Right lobe of liver (tissue), 6 donors: ENCODE results near the gene FAM240B. TPM values are rescaled to one million over a fixed set of nuclear protein-coding genes. Genes with fewer than 3 reads are reported as not detected.

Experiments
- ATAC-seq, 4 donors: fragments of 200-7000 bp; cut with Tn5 transposase; one replicate each; pipeline ENCODE4 v1.9.1; 2020; ENCODE audit warnings: mild to moderate bottlenecking in 4 of 4, moderate library complexity in 4 of 4
- DNase-seq, 3 donors: peaks; one replicate each; pipeline ENCODE4 v3.0.0-alpha.2; 2020
- H3K27ac ChIP-seq, 3 donors: fragments of 200-600 bp; one replicate each; pipeline ENCODE4 v1.8.0; 2022
- H3K27me3 ChIP-seq, 2 donors: fragments of 200-600 bp; one replicate each; pipeline ENCODE4 v1.8.0; 2022
- H3K36me3 ChIP-seq, 4 donors: fragments of 200-600 bp; sonication (generic) in 1 of 4; one replicate each; pipeline versions ENCODE4 v1.5.1 to v1.8.0; 2017 to 2022; ENCODE audit warnings: control low read depth in 1 of 4
- H3K4me1 ChIP-seq, 4 donors: fragments of 200-600 bp; sonication (generic) in 1 of 4; one replicate each; pipeline versions ENCODE4 v1.5.1 to v1.8.0; 2017 to 2022; ENCODE audit warnings: control low read depth in 1 of 4
- H3K4me3 ChIP-seq, 3 donors: fragments of 200-600 bp; one replicate each; pipeline ENCODE4 v1.8.0; 2022
- H3K9me3 ChIP-seq, 4 donors: fragments of 200-600 bp; sonication (generic) in 1 of 4; one replicate each; pipeline versions ENCODE4 v1.5.1 to v1.8.0; 2017 to 2022; ENCODE audit warnings: control low read depth in 1 of 4
- POLR2A ChIP-seq: fragments of 450-650 bp; IDR thresholded peaks from one replicate; pipeline ENCODE4 v1.6.1; 2017; ENCODE audit warnings: antibody characterized with exemption, mild to moderate bottlenecking
- WGBS: methylation state at CpG from one replicate; pipeline ENCODE4 v1.1.6; 2018; ENCODE audit warnings: low coverage, low lambda C conversion rate; ENCODE audit not compliant: insufficient coverage; ENCODE audit errors: missing lambda C conversion rate; 5-methylcytosine and 5-hydroxymethylcytosine counted together
- intact Hi-C, 2 donors: fragments of 100-400 bp; cut with DNase I; formaldehyde crosslinking; loops; one replicate each; pipeline versions ENCODE4 v1.11.2 to v1.14.1; 2022
- total RNA-seq, 6 experiments: library from RNA; depleted of rRNA in 2 of 6; stranded (reverse); fragments of >200 nt in 2 of 6; fragmentation: NEBNext Ultra II Directional in 3 of 6; extraction: Animal tissue kit (Norgen Biotek cat#: 25700) in 3 of 6; gene quantifications; one replicate each; pipeline versions ENCODE4 v1.1.0 to v1.2.4, GENCODE V29; 2016 to 2023
- TF ChIP-seq, protein P1 (sequence below), 4 donors: fragments of 200-600 bp in 3 of 4; fragments of 450-650 bp in 1 of 4; IDR thresholded peaks; one replicate each; pipeline versions ENCODE4 v1.5.1 to v1.8.0; 2016 to 2022; ENCODE audit warnings: antibody characterized with exemption in 4 of 4, mild to moderate bottlenecking in 2 of 4
- donor health status: DM: no; HTN: yes; CAD: no.
- donor health status: DM: no; HTN: no; CAD: no.
- donor health status: DM: no; HTN: no; CAD: no.
- donor health status: DM: no; HTN: yes; CAD: no.
- donor health status: DM: no; HTN: yes; CAD: no.

Gene FAM240B
- total RNA-seq, 6 experiments from 2014 or later = not detected

DNA sequence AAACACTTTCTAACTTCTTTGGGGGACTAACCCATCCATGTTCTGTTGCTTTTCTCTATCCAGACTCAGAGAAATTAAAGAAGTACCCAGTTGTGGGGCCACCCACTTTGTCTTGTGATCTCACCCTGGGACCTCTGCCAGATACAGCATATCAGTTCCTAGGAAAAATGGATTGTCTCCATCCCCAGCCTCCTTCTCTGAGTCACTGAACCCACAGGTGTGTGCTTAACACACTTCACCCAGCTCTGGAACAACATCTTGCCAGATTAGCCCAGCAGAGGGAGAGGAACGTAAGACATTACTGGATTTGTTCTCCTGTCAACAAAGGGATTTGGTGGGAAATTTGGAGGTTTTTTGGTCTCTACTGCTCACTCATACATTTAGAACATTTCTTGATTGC, 19.2 kb downstream of the FAM240B start:
- ATAC-seq = no peak
- no peak for TF ChIP-seq POLR2A
- TF ChIP-seq, protein P1, sequence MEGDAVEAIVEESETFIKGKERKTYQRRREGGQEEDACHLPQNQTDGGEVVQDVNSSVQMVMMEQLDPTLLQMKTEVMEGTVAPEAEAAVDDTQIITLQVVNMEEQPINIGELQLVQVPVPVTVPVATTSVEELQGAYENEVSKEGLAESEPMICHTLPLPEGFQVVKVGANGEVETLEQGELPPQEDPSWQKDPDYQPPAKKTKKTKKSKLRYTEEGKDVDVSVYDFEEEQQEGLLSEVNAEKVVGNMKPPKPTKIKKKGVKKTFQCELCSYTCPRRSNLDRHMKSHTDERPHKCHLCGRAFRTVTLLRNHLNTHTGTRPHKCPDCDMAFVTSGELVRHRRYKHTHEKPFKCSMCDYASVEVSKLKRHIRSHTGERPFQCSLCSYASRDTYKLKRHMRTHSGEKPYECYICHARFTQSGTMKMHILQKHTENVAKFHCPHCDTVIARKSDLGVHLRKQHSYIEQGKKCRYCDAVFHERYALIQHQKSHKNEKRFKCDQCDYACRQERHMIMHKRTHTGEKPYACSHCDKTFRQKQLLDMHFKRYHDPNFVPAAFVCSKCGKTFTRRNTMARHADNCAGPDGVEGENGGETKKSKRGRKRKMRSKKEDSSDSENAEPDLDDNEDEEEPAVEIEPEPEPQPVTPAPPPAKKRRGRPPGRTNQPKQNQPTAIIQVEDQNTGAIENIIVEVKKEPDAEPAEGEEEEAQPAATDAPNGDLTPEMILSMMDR (IDR thresholded peaks at IDR 0.05) = no peak
- H3K36me3 ChIP-seq = no peaks in the 10 kb centered on the region
- no peaks in the 10 kb centered on the region for H3K27me3 ChIP-seq
- no peak overlapping the region for H3K27ac ChIP-seq
- H3K9me3 ChIP-seq = no peaks in the 10 kb centered on the region
- no peaks in the 10 kb centered on the region for H3K4me1 ChIP-seq
- 60% methylated on average over 1 of the region's 1 CpG for WGBS
- intact Hi-C loops = no loop called here
- DNase-seq = no peak
- no peak overlapping the region for H3K4me3 ChIP-seq

DNA sequence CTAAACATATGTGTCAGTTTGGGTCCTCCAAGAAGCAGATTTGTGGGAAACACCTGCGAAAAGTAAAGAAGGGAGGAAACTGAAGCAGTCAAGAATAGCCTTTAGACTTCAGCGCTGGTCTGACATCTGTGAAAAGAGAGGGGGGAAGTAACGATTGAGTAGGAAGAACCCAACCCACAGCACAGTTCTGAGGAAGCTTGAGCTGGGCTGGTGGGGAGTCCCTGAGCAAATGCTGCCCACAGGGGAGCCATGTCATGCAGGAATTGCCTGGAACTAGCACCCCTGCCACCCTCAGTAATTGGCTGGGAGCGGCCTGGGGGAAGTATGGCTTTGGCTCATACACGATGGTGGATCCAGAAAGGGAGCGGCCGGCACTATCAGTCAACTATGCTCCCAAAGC, 20.6 kb downstream of the FAM240B start:
- Histone ChIP-seq H3K9me3 (no peaks in the 10 kb centered on the region), H3K4me1 (no peaks in the 10 kb centered on the region), H3K4me3 (no peak overlapping the region), H3K27ac (no peak overlapping the region), H3K27me3 (no peaks in the 10 kb centered on the region), H3K36me3 (no peaks in the 10 kb centered on the region)
- ATAC-seq (no peak), DNase-seq (no peak)
- intact Hi-C loops = no loop called here
- TF ChIP-seq, protein P1 (IDR thresholded peaks at IDR 0.05) = no peak
- no peak for TF ChIP-seq POLR2A
- WGBS = 77% methylated on average over 4 of the region's 7 CpGs

DNA sequence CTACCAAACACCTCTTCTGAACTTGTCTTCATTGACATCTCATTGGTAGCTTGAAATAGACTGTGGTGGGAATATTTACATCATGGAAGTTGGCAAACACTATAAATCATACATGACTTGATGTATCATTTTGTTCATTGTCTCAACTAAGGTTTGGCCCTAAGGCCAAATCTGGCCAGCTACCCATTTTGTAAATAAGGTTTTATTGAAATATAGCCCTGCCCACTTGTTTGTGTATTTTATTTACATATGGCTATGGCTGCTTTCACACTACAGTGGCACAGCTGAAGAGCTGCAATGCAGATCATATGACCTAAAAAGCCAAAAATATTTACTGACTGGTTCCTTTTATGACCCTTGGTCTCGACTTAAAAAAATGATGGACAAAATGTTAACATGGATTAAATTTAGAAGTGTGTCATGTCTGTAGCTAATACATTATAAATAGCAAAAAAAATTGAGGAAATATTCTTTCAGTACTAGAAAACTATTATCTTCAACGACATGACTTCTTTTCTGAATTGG, 22.1 kb downstream of the FAM240B start:
- Histone ChIP-seq H3K4me3 (no peak overlapping the region), H3K9me3 (no peaks in the 10 kb centered on the region), H3K36me3 (no peaks in the 10 kb centered on the region), H3K27ac (no peak overlapping the region), H3K4me1 (no peaks in the 10 kb centered on the region), H3K27me3 (no peaks in the 10 kb centered on the region)
- TF ChIP-seq POLR2A = no peak
- TF ChIP-seq, protein P1 (IDR thresholded peaks at IDR 0.05) = no peak
- no peak for ATAC-seq
- 44% methylated on average over 2 of the region's 2 CpGs for WGBS
- DNase-seq = no peak
- intact Hi-C loops = no loop called here

DNA sequence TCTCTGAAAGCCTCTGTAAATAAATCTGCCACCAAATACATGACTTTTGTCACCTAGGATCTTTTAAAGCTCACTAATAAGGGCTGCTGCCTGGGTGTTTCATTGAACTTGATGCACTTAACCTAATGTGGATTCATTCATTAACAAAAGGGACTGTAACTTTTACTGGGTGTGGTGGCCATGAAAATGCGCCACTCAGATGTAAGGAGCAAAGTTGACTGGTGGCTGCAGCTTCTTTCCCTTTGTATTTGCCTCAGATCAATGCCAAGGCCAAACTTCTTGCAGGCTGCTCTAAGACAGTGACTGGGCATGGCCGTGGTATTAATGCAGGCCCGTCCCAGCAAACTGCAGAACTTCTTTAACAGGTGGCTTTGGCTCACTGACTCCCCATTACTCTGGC, 22.9 kb downstream of the FAM240B start:
- 100% methylated on average over 1 of the region's 3 CpGs for WGBS

More for the DNA sequence above, 22.9 kb downstream of the FAM240B start:
- Histone ChIP-seq H3K4me1 (no peaks in the 10 kb centered on the region), H3K9me3 (no peaks in the 10 kb centered on the region), H3K36me3 (no peaks in the 10 kb centered on the region), H3K27me3 (no peaks in the 10 kb centered on the region), H3K27ac (no peak overlapping the region), H3K4me3 (no peak overlapping the region)
- TF ChIP-seq, protein P1 (IDR thresholded peaks at IDR 0.05) = no peak
- no peak for TF ChIP-seq POLR2A
- intact Hi-C loops = no loop called here
- ATAC-seq (no peak), DNase-seq (no peak)
